Activated T-helper 9 cell treated with anti-CD3 and anti-CD28 coated beads, Interleukin-2, amount 50 U/mL, for 16 hours (primary cell): Measurements from ENCODE around the gene DRD4.
A peak's percentile ranks its signal among the peaks of the same experiment; 100 is the strongest.

Source experiments
- DNase-seq: peaks from one replicate; pipeline ENCODE4 v3.0.0-alpha.2; 2020; ENCODE audit warnings: low read depth

DRD4 gene

GRCh38 chr11:610146-610801 lies 26.8 kb upstream of the DRD4 start:
- no peak for DNase-seq

GRCh38 chr11:611001-611996 lies 25.8 kb upstream of the DRD4 start:
- DNase-seq, result no peak

- no peak for DNase-seq
Measured at GRCh38 chr11:612201-612960, 24.7 kb upstream of the DRD4 start.

DNA sequence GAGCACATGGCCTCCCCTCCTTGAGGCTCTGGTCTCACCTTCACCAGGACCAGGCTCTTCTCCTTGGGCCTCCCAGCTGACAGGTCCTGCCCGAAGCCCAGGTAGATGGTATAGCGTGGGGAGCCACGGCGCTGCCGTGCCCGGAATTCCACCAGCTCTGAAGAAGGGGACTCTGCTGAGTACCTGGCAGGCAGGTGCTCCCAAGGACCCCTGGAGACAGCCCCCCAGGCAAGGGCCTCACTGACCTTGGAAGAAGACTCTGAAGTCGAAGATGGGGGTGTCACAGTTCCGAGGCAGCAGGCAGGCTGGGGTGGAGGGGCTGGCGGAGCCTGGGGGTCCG lies 24.1 kb upstream of the DRD4 start:
- DNase-seq, result no peak

DNA sequence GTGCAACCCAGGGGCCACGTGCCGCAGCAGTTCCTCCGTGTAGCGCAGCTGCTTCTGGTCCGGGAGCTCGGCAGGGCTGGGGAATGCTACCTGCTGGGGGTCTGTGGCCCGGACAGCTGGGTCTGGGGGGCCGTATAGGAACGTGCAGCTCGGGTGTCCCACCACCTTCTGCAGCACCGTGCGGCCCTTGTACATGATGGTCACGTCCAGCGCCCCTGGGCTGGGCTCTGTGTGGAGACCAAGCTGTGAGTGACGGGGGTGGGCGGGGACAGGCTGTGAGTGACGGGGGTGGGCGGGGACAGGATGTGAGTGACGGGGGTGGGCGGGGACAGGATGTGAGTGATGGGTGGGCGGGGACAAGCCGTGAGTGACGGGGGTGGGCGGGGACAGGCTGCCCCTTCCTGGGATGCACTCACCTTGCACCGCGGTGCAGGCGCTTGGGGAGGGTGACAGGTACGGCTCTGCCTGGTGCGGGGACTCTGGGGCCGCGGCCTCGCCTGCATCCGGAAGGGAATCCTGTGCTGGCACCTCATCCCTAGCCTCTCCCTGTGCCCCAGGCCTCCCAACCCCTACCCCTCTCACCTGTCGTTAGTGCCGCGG lies 23.6 kb upstream of the DRD4 start:
- peak; percentile 79 for DNase-seq

DNA sequence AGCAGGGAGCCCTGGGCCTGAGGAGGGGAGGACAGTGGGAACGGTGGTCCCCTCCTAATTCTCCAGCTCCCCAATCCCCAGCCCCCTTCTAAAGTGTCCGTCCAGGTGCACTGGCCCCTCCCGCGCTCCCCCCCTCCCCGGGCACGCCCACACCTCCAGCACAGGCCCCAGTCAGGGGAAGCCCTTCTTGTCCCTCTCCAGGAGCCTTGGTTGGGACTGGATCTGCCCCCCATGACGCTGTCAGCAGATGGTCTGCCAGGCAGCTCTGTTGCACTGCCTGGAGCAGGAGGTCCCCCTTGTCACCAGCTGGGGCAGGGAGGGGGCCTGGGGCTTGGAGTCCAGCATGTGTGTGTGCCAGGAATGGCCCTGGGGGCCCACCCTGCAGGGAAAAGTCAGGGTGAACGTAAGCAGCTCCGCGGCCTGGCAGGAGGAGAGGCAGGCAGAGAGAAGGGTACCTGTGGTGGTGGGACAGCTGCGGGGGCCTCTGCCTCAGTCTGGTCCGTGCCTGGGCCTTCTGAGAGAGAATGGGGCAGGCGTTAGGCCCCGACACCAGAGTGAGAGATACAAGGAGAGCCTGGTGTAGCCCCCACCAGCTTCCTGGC lies 22.9 kb upstream of the DRD4 start:
- DNase-seq, result no peak

DNA sequence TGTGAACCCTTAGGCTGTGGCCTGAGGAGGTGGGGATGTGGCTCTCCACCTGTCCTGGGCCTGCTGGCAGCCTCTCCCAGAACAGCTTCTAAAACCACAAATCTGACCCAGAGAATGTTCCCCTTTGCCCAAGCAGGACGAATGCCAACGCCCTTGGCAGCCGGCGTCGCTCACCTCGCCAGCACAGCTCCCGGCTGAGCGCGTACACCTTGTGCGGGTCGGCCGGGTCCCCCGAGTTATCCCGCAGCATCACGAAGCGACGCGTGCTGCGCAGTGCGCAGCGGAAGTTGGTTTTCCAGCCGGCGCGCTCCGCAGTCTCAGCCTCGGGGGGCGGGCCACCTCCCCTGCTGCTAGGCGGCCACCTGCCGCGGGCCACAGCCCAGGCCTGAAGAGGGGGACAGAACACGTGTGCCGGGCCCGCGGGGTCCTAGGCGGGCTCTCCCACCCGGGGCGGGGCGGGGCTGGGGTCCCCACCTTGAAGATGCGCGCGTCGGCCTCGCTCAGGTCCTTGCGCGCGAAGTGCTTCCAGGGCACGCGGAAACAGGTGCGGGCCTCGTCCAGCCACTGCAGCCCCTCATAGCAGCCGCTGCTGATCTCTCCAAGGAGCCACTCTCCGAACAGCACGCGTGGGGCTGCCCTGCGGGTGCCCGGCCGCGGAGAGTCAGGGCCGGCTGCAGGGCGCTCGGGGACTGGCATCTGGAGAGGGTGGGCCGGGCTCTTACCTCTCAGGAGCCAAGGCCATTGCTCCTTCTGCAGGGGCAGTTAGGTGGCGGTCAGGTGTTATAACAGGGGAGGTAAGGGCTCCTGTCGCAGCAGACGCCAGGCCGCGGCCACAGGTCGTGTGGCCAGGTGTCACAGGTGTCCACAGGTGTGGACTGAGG lies 22.2 kb upstream of the DRD4 start:
- no peak for DNase-seq

GRCh38 chr11:615504-616319 lies 21.4 kb upstream of the DRD4 start, which contains the start of gene IRF7:
TSS of gene IRF7 (minus strand) at chr11:615950. CDS start at chr11:615364, 586 bp downstream.
- DNase-seq, result peak; percentile 78

GRCh38 chr11:616320-617198 lies 20.5 kb upstream of the DRD4 start:
- DNase-seq, result no peak

DNA sequence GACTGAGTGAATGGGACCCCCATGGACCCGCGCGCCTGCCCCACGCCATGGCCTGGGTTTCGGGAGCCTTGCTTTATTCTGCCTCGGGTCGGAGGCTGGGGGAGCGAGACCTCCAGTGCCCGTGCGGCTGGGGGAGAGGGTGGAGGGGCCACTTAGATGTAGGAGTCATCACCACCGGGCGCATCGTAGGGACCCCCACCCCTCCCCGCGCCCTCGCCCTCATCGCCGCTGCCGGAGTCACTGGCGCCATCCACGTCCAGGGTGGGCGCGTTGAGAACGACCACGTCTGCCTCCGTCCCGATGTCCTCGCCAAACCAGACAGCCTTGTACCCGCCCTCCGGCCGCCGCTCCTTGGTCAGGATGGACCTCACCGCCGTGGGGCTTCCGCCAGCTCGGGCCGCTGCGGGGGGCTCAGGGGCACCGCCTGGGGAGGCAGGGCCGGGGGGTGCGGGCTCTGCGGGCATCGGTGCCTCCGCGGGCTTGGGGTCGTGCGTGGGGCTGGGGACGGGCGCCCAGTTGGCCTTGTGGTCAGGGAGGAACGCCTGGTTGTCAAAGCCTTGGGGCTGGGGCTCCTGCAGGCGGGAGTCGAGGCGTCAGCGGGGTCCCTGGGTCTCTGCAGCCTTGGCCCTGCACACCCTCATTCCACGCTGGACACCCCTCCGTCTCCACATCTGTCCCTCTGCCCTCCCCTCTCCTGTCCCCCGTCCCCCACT lies 19.7 kb upstream of the DRD4 start:
- DNase-seq, result no peak

GRCh38 chr11:617912-618682 lies 19.0 kb upstream of the DRD4 start:
- no peak for DNase-seq

DNA sequence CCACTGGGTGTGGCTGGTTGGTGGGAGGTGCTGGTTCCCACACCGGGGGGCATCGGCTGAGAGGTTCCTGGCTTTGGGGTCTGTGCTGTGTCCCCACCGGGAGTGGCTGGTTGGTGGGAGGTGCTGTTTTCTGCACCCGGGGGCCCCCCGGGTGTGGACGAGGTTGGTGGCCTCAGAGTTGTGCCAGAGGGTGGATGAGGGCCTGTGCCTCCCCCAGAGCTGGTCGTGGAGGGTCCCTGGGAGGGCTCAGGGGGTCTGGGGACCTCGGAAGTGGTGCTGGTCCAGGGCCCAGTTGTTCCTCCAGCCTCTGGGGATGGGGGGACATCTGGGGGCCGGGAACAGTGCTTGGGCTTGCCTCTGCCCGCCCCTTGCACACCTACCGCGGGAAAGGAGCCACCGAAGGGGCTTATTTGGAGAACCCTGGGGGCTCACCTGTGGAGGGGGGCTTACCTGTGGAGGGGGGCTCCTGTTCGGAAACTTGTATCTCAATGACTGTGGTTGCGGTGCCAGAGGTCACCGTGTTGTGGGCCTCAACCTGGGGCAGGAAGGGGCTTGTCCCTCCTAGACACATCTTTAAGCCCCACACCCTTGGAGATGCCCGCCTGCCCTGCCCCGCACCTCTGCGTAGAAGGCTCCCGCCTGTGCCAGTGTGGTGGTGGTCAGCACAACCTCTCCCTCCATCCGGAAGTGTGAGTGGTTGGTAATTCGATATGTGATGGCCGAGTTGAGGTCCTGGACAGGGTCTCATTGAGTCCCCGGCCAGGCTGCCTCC lies 18.0 kb upstream of the DRD4 start:
- no peak for DNase-seq

- DNase-seq, result no peak
Measured at GRCh38 chr11:619628-620050, 17.4 kb upstream of the DRD4 start.

GRCh38 chr11:620201-620600 lies 16.9 kb upstream of the DRD4 start:
- DNase-seq, result no peak

DNA sequence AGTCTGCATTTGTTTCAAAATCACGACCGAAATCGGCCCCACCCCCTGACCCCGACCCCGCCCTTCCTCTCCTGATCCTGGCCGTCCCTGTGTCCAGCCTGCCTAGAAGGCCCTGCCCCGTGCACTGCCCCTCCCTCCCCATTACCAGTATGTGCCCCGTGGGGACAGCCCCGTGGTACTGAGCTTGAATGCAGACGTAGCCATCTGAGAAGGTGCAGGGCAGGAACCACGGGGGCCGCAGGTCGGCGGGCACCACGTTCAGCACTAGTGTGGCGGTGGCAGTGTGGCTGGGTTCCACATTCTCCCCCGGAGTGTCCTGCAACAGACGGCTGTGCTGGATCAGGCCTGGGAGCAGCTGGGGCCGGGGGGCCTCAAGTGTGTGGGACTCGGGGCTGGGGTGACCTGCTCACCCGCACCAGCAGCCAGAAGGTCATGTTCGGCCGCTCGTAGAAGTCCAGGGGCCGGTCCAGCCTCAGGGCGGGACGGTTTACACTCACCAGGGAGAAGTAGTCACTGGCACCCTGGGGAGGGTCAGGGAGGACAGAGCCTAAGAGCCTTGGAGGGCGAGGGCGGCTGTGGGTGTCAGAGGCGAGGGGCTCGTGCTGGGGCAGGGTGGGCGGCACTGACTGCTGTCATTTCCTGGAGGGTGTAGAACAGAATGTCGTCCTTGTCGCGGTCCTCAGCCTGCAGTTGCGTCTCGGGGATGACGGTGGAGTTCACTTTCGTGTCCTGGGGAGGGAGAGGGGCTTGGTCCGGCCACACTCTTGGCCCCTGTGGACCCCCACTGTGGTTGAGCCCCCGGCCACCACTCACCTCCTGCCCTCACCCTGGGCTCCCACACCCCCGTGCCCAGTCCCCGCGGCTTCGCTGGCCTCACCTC lies 15.9 kb upstream of the DRD4 start:
- no peak for DNase-seq

- DNase-seq, result no peak
Measured at GRCh38 chr11:621838-622237, 15.2 kb upstream of the DRD4 start.
